Activated CD4-positive, alpha-beta T cell treated with anti-CD3 and anti-CD28 coated beads for 4 hours (primary cell): Measurements from ENCODE around the gene CBX6.

Experiments used
- DNase-seq, 2 donors: peaks; one replicate each; pipeline ENCODE4 v3.0.0-alpha.2; 2020

The CBX6 gene

GRCh38 chr22:38834991-38835390, 37.0 kb downstream of the CBX6 start:
- no peak for DNase-seq

- DNase-seq, result no peak
Measured at GRCh38 chr22:38834215-38834953, 37.6 kb downstream of the CBX6 start.

DNA sequence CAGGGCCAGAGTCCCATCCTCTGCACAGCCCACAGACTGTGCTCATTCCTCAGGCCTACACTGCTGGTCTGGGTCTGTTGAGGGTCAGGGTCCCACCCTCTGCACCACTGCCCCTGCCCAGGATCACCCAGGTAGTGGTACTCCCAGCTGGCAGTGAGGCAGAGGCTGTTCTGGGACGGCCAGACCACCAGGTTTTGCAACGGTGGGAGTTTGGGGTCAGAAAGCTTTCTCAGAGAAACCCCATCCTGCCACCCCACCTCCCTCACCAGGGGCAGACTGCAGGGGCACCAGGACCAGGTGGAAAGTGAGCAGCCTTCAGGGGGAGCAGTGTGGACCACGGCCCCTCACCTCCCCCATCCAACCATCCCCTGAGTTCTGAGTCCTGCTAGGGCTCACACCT, 39.0 kb downstream of the CBX6 start:
- no peak for DNase-seq

DNA sequence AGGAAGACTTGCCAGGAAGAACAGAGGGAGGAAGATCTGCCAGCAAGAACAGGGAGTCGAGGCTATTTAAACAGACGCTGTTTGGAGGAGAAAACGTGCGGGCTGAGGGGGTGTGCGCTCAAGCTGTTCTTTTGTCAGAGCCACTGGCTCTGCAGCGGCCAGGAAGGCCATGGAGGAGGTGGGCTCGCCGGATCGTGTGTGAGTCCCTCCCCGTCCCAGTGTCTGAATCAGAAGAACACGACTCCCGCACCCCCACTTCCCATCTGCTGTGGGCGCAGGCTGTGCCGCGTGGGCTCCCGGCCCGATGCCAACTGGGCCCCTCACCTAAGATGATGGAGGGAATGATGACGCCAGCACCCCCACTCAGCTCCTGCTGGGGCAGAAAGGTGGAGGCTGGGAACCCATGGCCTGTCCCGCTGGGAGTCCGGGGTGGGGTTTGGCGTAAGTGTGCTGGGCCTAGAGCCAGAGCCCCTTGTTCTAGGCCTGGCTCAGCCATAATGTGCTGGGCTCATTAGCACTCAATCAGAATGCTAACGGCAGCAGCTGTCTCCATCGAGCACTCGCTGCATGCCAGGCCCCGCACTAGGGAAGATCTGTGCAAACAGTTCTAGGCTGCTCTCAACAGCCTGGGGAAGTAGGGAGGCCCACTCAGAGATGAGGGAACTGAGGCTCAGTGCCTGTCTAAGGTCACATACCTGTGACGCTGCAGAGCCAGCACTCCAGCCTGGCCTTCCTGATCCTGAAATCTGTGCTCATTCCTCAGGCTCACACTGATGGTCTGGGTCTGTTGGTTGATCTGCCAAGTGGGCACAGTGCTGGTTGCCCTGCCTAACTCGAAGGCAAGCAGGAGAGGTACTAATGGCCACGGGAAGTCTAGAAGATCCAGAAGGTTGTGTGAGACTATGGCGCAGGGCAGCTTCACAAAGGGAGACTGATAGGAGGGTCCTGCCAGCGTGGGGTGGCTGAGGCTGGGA, 39.7 kb downstream of the CBX6 start:
- DNase-seq, result no peak

DNA sequence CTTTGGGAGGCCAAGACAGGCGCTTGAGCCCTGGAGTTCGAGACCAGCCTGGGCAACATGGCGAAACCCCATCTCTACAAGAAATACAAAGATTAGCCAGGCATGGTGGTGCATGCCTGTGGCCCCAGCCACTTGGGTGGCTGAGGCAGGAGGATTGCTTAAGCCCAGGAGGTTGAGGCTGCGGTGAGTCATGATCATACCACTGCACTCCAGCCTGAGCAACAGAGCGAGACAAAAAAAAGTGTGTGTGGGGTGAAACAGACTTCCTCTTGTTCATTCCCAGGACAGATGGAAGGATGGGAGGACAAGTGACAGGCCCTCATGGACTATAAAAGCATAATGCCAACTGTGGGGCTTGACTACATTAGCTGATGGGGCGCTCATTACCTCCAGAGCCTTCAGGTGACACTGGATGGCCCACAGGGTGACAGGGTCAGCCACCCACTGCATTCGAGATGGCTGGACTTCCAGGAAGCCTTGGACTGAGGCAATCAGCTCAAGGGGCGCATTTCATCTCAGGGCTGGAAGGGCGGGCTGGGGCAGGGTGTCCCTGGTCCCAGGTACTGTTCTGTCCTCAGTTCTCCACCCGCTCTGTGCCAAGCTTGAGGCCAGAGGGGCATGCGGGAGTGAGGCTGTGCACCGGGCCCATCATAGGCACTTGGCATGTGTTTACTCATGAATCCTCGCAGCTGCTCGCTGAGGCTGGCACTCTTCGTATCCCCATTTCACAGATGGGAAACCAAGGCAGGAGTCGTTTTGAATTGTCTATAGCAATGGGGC, 40.7 kb downstream of the CBX6 start:
- DNase-seq, result no peak

DNA sequence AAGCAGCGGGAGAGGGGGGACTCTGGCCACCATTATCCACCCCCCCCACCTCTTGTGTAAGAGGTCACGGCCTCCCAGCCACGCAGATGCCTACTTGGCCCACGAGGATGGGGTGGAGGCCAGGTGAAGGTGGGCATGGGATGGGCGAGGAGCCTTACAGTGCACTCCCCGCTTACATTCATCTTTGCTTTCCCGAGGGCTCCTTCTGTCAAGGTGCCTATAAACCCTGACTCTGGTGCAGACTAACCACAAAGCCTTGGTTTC, 41.2 kb downstream of the CBX6 start:
- DNase-seq, result no peak

DNA sequence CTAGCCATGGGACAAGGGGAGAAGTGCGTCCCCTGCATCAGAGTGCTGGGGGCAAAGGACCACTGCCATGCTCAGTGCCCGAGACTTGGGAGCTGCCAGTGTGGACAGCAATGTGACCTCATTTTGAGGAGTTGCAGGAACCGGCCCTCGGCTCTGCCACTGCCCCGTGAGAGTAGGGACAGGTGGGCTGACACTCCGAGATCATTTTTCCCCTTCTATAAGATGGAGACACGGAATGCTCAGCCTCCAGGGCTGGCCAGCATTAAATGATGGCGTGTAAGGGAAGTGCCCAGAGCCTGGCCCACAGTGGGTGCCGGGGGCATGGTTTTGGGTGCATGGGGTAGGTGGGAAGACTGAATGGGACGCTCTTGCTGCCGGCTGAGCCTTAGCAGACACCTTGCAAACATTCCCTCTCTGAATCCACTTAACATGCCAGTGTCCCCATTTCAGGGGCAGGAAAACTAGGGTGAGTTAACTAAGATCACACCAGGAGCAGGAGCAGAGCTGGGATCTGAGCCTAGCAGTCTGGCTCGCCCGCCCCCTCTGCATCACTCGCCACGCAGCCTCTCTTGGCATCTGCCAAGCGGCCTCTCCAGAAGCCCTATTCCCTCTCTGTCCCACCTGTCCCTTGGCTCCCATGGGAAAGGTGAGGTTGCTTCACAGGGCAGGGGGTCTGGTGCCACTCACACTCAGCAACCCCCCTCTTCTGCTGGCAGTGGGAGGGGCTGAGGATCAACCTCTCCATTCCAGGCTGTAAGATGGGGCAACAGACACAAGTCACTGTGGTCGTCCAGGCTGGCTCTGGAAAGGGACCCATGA, 41.8 kb downstream of the CBX6 start:
- DNase-seq, result no peak

DNA sequence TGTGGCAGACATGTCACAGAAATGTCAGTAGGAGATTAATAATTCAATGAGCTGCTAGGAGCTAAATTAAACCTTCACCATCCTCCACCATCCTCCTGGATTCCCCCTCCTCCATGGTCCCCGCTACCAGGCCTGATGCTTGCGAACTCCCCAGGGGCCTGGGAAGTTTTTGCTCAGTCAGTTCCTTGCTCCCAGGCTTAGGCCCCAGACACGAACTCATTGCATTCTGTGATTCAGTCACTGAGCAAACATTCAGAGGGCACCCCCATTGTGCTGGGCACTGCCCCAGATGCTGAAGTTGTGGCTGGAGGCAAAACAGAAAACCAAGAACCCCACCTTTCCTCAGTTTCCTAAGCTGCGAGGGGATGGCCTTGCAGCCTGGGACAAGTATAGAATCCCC, 42.5 kb downstream of the CBX6 start:
- DNase-seq, result no peak

- no peak for DNase-seq
Measured at GRCh38 chr22:38828616-38829205, 43.3 kb downstream of the CBX6 start.

- DNase-seq, result no peak
Measured at GRCh38 chr22:38828191-38828590, 43.8 kb downstream of the CBX6 start.

DNA sequence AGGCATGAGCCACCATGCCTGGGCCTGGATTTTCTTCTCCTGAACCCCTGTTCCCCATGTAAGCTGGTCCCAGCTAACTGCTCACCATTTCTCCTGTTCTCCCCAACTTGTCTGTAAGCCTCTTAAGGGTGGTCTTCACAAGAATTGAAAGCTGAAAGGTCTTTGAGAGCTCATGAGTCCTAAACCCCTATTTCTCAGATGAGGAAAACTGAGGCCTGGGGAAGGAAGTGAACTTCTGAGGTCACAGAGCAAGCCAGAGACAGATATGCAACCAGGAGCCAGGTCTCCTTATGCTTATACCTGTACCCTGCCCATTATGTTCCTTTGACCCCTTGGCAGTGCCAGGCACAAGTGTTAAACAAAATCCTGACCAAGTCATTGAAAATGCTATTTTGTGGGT, 44.5 kb downstream of the CBX6 start:
- DNase-seq, result no peak

DNA sequence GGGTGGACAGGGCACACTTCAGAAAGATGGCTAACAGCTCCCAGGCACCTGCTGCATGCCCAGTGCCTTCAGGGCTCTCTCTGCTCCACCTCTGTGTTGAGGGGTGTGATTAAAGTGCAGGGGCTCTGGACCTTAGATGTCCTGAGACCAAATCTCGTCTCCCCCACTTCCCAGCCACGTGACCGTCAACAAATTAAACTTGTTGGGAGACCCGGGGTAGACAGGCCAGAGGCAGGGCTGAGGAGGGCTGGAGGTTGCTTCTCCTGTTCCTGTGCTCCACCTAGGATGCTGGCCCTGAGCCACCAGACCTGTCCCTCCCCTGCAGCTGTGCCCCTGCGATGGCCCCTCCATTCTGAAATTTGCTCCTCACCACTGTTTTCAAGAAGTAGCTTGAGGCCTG, 45.2 kb downstream of the CBX6 start:
- DNase-seq, result no peak

- no peak for DNase-seq
Measured at GRCh38 chr22:38826386-38826785, 45.6 kb downstream of the CBX6 start.

GRCh38 chr22:38824585-38824984, 47.4 kb downstream of the CBX6 start:
- DNase-seq, result peak; percentile 18 to 28

- no peak for DNase-seq
Measured at GRCh38 chr22:38823637-38824036, 48.4 kb downstream of the CBX6 start.

DNA sequence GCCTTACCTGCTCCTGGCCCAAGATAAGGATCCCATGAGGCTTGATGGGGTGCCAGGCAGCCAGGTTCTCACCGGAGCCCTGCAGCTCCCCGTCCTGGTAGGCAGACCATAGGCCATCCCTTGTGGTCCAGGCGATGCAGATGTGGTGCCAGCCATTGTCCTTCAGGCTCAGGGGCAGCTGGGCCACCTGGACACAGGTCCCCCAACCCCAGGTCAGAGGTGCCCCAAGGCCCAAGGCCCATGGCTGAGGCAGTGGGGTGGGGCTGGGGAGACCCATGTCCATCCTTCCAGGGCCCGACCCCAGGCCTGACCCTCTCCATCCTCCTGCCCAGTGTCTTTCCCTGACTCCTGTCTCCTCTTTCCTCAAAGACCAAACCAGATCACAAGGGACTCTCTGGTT, 48.9 kb downstream of the CBX6 start:
- no peak for DNase-seq

GRCh38 chr22:38820020-38820419, 52.0 kb downstream of the CBX6 start:
- no peak for DNase-seq

- no peak for DNase-seq
Measured at GRCh38 chr22:38819387-38819940, 52.6 kb downstream of the CBX6 start.

DNA sequence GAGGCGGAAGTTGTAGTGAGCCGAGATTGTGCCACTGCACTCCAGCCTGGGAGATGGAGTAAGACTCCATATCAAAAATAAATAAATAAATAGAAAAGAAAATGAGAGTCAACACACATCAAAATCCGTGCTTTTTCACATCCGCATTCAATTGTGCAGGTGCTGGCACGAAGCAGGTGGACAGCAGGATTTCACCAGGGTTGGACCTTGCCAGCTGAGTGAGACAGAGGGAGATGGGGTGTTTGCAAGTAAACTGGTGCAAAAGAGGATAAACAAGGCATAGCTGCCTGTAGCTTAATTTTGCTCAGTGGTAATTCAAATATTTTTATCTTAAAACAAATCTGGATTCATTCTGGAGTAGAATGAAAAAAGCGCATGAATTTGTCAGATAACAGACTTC, 54.8 kb downstream of the CBX6 start:
- DNase-seq, result no peak

DNA sequence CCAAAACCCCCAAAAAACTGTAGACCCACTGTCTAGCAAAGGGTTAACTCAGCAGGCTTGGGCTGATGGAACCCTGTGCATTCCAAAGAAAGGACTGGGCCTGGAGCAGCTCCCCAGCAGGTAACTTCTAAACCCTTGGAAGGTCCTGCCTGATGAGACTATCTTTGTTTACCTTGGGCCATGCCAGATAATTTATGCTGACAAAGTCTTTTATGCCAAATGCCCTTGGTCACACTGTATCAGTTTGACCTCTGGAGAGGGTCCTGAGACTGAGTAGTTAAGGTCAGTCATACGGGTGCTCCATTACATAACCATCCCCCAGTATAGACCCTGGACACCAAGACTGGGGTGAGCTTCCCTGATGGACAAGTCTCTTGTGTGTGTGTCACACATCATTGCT, 56.2 kb downstream of the CBX6 start:
- no peak for DNase-seq
